Osteocyte (in vitro differentiated cells): ENCODE results near the gene CHERP. TPM values are rescaled to one million over a fixed set of nuclear protein-coding genes. Genes with fewer than 3 reads are reported as not detected.
"Not testable (repeated sequence)": the region's sequence is repeated elsewhere in the genome, so short reads cannot be mapped to it uniquely, and the experiment has no call there.

Experiments used
- DNase-seq: peaks from one replicate; pipeline ENCODE4 v3.0.0; 2021; ENCODE audit warnings: mixed read lengths; ENCODE audit not compliant: unreplicated experiment; ENCODE audit errors: extremely low spot score
- H3K27ac Mint-ChIP-seq: one replicate; pipeline ENCODE4 v1.8.0; 2021; ENCODE audit warnings: mild to moderate bottlenecking, mixed read lengths; ENCODE audit not compliant: unreplicated experiment
- H3K27me3 Mint-ChIP-seq: one replicate; pipeline ENCODE4 v1.8.0; 2021; ENCODE audit warnings: mixed read lengths; ENCODE audit not compliant: unreplicated experiment
- H3K36me3 Mint-ChIP-seq: one replicate; pipeline ENCODE4 v1.8.0; 2021; ENCODE audit warnings: mixed read lengths; ENCODE audit not compliant: unreplicated experiment
- H3K4me1 Mint-ChIP-seq: one replicate; pipeline ENCODE4 v1.8.0; 2021; ENCODE audit warnings: mixed read lengths; ENCODE audit not compliant: unreplicated experiment
- H3K4me3 Mint-ChIP-seq: one replicate; pipeline ENCODE4 v1.8.0; 2021; ENCODE audit warnings: mild to moderate bottlenecking, moderate library complexity, mixed read lengths; ENCODE audit not compliant: unreplicated experiment
- H3K9me3 Mint-ChIP-seq: one replicate; pipeline ENCODE4 v1.8.0; 2021; ENCODE audit warnings: mixed read lengths; ENCODE audit not compliant: unreplicated experiment
- total RNA-seq: library from RNA; stranded (reverse); gene quantifications from 2 replicates; pipeline ENCODE4 v1.2.1, GENCODE V29; 2021
- TF ChIP-seq, protein P1 (sequence below): fragments of 200-600 bp; sonication (generic); IDR thresholded peaks from 2 replicates; pipeline ENCODE4 v1.5.0; 2021; ENCODE audit warnings: antibody characterized with exemption, mild to moderate bottlenecking, moderate library complexity

The CHERP gene
- total RNA-seq, 1 donor from 2014 or later = 50.1 TPM

DNA sequence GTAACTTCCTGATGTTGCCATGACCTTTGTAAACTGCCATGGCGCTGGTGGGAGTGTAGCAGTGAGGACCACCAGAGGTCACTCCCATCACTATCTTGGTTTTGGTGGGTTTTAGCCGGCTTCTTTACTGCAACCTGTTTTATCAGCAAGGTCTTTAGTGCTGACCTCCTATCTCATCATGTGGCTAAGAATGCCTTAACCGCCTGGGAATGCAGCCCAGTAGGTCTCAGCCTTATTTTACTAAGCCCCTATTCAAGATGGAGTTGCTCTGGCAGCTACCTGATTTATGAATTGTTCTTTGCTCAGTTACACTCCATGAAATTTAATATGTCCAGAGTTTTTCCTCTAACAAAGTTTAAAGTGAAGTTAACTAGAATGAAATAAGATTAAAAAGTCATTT is 65.8 kb downstream of the CHERP start:
- DNase-seq = no peak
- Mint-ChIP-seq H3K4me3 (no peak overlapping the region), H3K27me3 (no peaks in the 10 kb centered on the region)

DNA sequence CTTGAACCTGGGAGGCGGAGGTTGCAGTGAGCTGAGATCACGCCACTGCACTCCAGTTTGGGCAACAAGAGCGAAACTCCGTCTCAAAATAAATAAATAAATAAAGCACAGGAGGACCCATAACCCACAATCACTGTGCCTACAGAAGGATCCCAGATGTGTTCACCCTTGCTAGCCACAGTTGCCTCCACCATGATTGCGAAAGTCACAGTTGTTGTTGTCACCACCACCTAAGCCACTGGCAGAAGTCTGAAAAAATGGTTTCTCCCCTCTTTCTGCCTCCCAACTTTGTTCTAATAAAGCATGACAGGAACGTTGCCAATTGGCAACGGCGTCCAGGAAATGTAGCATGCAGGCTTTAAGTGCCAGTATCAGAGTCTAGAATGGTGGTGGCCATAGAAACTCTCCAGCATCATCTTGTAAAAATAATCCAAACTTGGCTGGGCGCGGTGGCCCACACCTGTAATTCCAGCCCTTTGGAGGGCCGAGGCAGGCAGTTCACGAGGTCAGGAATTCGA is 68.3 kb downstream of the CHERP start:
- Mint-ChIP-seq H3K9me3 (no peaks in the 10 kb centered on the region), H3K27ac (no peak overlapping the region), H3K27me3 (no peaks in the 10 kb centered on the region), H3K36me3 (no peaks in the 10 kb centered on the region), H3K4me1 (peaks cover 25% of the 10 kb centered on the region), H3K4me3 (no peak overlapping the region)
- no peak for DNase-seq
- TF ChIP-seq, protein P1, sequence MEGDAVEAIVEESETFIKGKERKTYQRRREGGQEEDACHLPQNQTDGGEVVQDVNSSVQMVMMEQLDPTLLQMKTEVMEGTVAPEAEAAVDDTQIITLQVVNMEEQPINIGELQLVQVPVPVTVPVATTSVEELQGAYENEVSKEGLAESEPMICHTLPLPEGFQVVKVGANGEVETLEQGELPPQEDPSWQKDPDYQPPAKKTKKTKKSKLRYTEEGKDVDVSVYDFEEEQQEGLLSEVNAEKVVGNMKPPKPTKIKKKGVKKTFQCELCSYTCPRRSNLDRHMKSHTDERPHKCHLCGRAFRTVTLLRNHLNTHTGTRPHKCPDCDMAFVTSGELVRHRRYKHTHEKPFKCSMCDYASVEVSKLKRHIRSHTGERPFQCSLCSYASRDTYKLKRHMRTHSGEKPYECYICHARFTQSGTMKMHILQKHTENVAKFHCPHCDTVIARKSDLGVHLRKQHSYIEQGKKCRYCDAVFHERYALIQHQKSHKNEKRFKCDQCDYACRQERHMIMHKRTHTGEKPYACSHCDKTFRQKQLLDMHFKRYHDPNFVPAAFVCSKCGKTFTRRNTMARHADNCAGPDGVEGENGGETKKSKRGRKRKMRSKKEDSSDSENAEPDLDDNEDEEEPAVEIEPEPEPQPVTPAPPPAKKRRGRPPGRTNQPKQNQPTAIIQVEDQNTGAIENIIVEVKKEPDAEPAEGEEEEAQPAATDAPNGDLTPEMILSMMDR = no peak

More for the DNA sequence above, 65.8 kb downstream of the CHERP start:
- TF ChIP-seq, protein P1 = no peak
- Mint-ChIP-seq H3K27ac (no peak overlapping the region), H3K9me3 (no peaks in the 10 kb centered on the region), H3K36me3 (no peaks in the 10 kb centered on the region), H3K4me1 (peaks cover 2% of the 10 kb centered on the region)

DNA sequence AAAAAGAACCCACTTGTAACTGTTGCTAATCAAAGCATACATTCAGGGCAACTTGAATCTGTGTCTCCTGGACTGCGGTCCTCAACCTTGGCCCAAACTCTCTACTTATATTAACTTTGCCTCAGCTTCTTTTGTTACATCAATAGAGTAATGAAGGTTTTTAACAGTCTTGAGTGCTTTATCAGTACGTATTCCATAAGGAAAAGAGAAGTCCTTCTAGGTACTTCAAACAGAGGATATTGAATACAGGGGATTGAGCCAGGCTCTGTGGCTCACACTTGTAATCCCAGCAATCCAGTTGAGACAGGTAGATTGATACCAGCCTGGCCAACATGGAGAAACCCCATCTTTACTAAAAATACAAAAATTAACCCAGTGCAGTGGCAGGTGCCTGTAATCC is 69.2 kb downstream of the CHERP start:
- Mint-ChIP-seq H3K27ac (no peak overlapping the region), H3K36me3 (no peaks in the 10 kb centered on the region), H3K9me3 (no peaks in the 10 kb centered on the region), H3K27me3 (no peaks in the 10 kb centered on the region), H3K4me3 (no peak overlapping the region), H3K4me1 (peaks cover 28% of the 10 kb centered on the region)
- TF ChIP-seq, protein P1 = no peak
- no peak for DNase-seq

DNA sequence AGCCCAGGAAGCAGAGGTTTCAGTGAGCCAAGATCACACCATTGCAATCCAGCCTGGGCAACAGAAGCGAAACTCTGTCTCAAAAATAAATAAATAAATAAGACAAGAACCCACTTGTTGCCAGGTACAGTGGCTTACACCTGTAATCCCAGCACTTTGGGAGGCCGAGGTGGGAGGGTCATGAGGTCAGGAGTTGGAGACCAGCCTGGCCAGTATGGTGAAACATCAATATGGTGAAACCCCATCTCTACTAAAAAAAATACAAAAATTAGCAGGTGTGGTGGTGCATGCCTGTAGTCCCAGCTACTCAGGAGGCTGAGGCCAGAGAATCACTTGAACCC is 69.7 kb downstream of the CHERP start:
- H3K27me3 Mint-ChIP-seq, H3K9me3 Mint-ChIP-seq, H3K27ac Mint-ChIP-seq, H3K36me3 Mint-ChIP-seq, DNase-seq: not testable (repeated sequence)
- H3K4me1 Mint-ChIP-seq = peaks cover 28% of the 10 kb centered on the region
- peak overlapping the region; percentile 79 for H3K4me3 Mint-ChIP-seq

DNA sequence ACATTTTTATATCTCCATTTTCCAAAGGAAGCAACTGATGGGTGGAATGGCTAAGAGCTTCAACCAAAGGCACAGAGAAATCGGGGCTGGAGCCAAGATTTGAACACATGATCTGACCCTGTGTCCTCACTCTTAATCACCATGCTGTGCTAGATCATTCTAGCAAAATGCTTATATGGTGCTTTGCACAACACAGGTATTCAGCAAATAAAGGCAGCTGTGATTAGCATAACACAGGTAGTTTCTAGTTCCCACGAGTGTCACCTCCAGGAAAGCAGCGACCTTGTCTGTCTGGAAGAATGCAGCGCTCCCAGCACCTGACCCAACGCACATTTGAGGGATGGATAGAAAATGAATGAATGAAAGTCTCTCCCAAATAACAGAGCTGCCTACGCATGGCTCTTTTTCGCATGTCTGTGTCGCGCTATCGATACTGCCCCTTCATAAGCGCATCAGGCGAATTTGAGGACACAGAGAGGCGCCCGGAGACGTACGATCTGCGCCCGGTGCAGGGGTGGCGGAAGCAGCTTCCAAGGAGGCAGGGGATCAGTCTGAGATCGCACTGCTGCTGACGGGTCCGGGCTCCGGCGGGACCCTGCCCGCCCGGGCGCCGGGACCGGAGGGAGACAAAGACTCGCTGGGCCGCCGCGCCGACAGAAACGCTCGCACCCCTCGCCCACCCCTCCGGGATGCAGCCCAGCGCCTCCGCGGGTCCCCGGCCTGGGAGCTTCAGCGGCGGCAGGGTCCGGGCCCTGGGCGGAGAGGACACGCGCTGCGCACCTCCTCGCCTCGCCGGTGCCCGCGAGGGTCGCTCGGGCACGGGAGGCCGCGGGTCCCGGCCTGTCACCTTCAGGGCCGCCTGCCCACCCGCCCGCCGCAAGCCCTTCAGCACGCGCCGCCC is 71.1 kb downstream of the CHERP start:
- peak overlapping the region; percentile 52 for H3K27ac Mint-ChIP-seq
- peaks cover 31% of the 10 kb centered on the region for H3K4me1 Mint-ChIP-seq
- no peak for DNase-seq
- H3K27me3 Mint-ChIP-seq = no peaks in the 10 kb centered on the region
- H3K4me3 Mint-ChIP-seq = peak overlapping the region; percentile 82
- H3K36me3 Mint-ChIP-seq = no peaks in the 10 kb centered on the region
- no peaks in the 10 kb centered on the region for H3K9me3 Mint-ChIP-seq
- TF ChIP-seq, protein P1 = no peak
